HG03521 (cell line): ENCODE measurements around the gene SLC35F6.
A peak's percentile ranks its signal among the peaks of the same experiment; 100 is the strongest.

Source experiments
- ATAC-seq: cut with Tn5 transposase; IDR thresholded peaks from one replicate; pipeline ENCODE4 v1.9.1; 2021; ENCODE audit warnings: mild to moderate bottlenecking, moderate library complexity; ENCODE audit not compliant: unreplicated experiment

The SLC35F6 gene

GRCh38 chr2:26764078-26764887 lies at the start of gene SLC35F6:
Gene SLC35F6, plus strand, starts transcription at chr2:26764284. Its CDS starts 66 bp downstream, at chr2:26764350.
- ATAC-seq, result peak; percentile 83

GRCh38 chr2:26715528-26716270 lies 48.4 kb upstream of the SLC35F6 start:
- ATAC-seq, result no peak

GRCh38 chr2:26716340-26716739 lies 47.7 kb upstream of the SLC35F6 start:
- ATAC-seq, result no peak

GRCh38 chr2:26716769-26717168 lies 47.3 kb upstream of the SLC35F6 start:
- ATAC-seq, result no peak

GRCh38 chr2:26717362-26717761 lies 46.7 kb upstream of the SLC35F6 start:
- ATAC-seq, result no peak

- ATAC-seq, result no peak
These were observed 45.0 kb upstream of the SLC35F6 start for GRCh38 chr2:26718949-26719686.

- no peak for ATAC-seq
These were observed 43.6 kb upstream of the SLC35F6 start for GRCh38 chr2:26720322-26721114.

GRCh38 chr2:26721115-26722032 lies 42.7 kb upstream of the SLC35F6 start:
- no peak for ATAC-seq

- ATAC-seq, result no peak
These were observed 41.8 kb upstream of the SLC35F6 start for GRCh38 chr2:26722328-26722727.

- no peak for ATAC-seq
These were observed 41.2 kb upstream of the SLC35F6 start for GRCh38 chr2:26722911-26723310.

GRCh38 chr2:26723475-26723874 lies 40.6 kb upstream of the SLC35F6 start:
- ATAC-seq, result no peak

- ATAC-seq, result no peak
These were observed 39.9 kb upstream of the SLC35F6 start for GRCh38 chr2:26723991-26724750.

GRCh38 chr2:26724784-26725520 lies 39.1 kb upstream of the SLC35F6 start:
- ATAC-seq, result no peak

- no peak for ATAC-seq
These were observed 38.6 kb upstream of the SLC35F6 start for GRCh38 chr2:26725521-26725820.

- no peak for ATAC-seq
These were observed 37.9 kb upstream of the SLC35F6 start for GRCh38 chr2:26726228-26726627.

GRCh38 chr2:26727641-26728561 lies 36.2 kb upstream of the SLC35F6 start:
- no peak for ATAC-seq

- ATAC-seq, result no peak
These were observed 34.8 kb upstream of the SLC35F6 start for GRCh38 chr2:26729311-26729710.
